Measurements from ENCODE around the gene SLC6A19.

SLC6A19 gene

DNA sequence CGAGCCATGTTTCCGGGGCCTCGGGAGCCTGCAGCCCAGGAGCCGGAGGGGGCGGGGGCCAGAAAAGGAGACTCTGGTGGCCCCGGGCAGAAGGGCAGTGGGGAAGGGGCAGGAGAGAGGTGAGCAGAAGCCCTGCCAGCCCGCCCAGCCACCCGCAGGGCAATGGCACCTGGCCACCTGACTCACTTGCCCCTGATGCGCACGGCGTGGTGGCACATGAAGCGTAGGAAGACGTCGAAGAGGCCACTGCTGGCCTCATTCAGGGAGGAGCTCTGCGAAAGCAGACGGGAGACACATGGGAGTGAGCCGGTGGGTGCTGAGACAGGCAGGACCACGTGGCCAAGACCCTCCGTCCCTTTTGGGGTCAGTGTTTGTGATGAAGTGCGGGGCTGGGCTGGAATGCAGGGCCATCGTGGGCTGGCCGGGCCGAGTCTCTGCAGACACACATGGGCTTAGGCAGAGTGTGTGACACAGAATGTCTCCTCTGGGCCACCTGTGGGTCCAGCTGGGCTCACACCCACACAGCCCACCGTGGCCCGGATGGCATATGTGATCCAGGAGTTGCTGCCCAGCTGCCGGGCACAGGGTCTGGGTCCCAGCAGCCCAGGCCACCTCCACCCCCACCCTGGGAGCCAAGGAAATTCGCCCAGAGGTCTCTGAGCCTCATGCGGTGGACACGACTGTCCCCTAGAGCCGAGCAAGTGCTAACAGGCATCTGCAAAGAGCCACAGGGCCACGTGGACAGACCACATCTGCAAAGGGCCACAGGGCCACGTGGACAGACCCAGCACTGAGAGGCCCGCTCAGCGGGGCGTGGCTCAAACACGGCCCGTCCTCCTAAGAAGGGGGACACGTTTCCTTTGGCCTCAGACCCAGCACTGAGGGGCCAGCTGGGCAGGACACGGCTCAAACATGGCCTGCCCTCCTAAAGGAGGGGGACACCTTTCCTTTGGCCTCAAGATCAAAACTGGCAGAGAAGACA lies 69.8 kb downstream of the SLC6A19 start:
- DNase-seq: no peak

DNA sequence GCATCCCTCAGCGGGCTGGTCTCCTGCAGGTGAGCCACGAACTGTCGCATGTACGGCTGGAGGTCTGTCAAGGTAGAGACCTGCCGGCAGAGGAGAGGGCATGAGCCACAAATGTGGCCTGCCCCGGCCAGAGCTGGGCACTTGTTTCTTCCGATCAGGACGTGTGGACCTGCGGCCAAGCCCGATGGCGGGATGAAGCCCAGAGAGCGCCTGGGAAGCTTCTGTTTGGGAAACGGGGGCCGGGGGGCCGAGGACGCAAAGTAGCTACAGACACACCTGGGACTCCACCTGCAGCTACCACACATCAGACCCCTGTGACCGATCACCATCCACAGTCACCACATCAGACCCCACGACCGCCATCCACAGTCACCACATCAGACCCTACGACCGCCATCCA lies 70.8 kb downstream of the SLC6A19 start:
- DNase-seq: no peak

DNA sequence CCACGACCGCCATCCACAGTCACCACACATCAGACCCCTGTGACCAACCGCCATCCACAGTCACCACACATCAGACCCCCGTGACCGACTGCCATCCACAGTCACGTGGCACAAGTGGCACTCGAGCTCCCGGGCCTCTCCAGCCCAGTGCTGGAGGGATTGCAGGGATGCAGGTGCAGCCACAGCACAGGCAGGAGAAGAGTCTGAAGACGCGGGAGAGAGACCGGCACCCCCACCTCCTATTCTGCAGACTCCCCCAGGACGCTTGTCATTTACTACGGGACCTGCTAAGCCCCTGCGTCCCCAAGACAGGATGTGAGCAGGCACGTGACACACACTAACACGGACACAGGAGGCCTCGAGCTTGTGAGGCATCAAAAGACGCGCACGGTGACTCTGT lies 72.3 kb downstream of the SLC6A19 start:
- DNase-seq: no peak

DNA sequence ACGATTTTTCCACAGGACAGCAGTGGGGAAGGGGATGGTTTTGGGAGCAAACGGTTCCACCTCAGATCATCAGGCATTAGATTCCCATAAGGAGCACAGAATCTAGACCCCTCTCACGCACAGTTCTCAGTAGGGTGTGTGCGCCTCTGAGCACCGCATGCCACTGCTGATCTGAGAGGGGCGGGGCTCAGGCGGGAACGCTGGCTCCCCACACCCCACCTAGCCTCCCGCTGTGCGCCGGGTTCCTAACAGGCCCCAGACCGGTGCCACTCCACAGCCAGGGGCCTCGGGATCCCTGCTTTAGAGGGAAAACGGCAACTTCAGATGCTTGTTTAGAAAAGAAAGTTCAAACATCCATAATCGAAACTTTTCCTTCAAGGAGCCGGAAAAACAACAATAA lies 73.1 kb downstream of the SLC6A19 start:
- no peak for DNase-seq

Measured in NCI-H187 (cell line).